ENCODE data around the gene GRAP2.
"Not testable (repeated sequence)": the region's sequence is repeated elsewhere in the genome, so short reads cannot be mapped to it uniquely, and the experiment has no call there.

The GRAP2 gene

GRCh38 chr22:39992088-39992826 is 91.4 kb downstream of the GRAP2 start:
- no peak for TF ChIP-seq CTCF (IDR thresholded peaks at IDR 0.05; ENCODE audit: low read depth, low read length, poor library complexity, severe bottlenecking)
- TF ChIP-seq EZH2phosphoT487 (IDR thresholded peaks at IDR 0.05; ENCODE audit: borderline replicate concordance, low read length), result no peak
- no peaks in the 10 kb centered on the region for H4K20me1 ChIP-seq (ENCODE audit: control insufficient read depth, insufficient read depth, low read depth, low read length)
- no peak overlapping the region for H3K27ac ChIP-seq (ENCODE audit: low read depth, low read length)
- no peaks in the 10 kb centered on the region for H3F3A ChIP-seq (ENCODE audit: control insufficient read depth, insufficient read depth)
- no peak overlapping the region for H3K4me2 ChIP-seq (ENCODE audit: low read length)
- H3K4me3 ChIP-seq (ENCODE audit: low read length), result no peak overlapping the region
- H3K27me3 ChIP-seq (ENCODE audit: control insufficient read depth, low read length), result peaks cover 16% of the 10 kb centered on the region
- no peaks in the 10 kb centered on the region for H3K4me1 ChIP-seq (ENCODE audit: control insufficient read depth, low read length)
- no peaks in the 10 kb centered on the region for H3K9me2 ChIP-seq (replicated peaks; ENCODE audit: control insufficient read depth, low read length)
- H3K36me3 ChIP-seq (ENCODE audit: control insufficient read depth, low read length), result no peaks in the 10 kb centered on the region
- no peaks in the 10 kb centered on the region for H3K79me2 ChIP-seq (ENCODE audit: control insufficient read depth, low read length)
- no peaks in the 10 kb centered on the region for H3K9me3 ChIP-seq (ENCODE audit: control insufficient read depth, insufficient read depth, low read length)

GRCh38 chr22:39992894-39993293 is 92.0 kb downstream of the GRAP2 start:
- peaks cover 16% of the 10 kb centered on the region for H3K27me3 ChIP-seq (ENCODE audit: control insufficient read depth, low read length)
- not testable (repeated sequence) for H3K79me2 ChIP-seq (ENCODE audit: control insufficient read depth, low read length); H3F3A ChIP-seq (ENCODE audit: control insufficient read depth, insufficient read depth); H3K4me2 ChIP-seq (ENCODE audit: low read length); H3K36me3 ChIP-seq (ENCODE audit: control insufficient read depth, low read length); H3K4me3 ChIP-seq (ENCODE audit: low read length); H3K27ac ChIP-seq (ENCODE audit: low read depth, low read length); H3K9me3 ChIP-seq (ENCODE audit: control insufficient read depth, insufficient read depth, low read length); H4K20me1 ChIP-seq (ENCODE audit: control insufficient read depth, insufficient read depth, low read depth, low read length); H3K4me1 ChIP-seq (ENCODE audit: control insufficient read depth, low read length); H3K9me2 ChIP-seq (replicated peaks; ENCODE audit: control insufficient read depth, low read length)

- H3K9me3 ChIP-seq (ENCODE audit: control insufficient read depth, insufficient read depth, low read length), result no peaks in the 10 kb centered on the region
- H3K4me2 ChIP-seq (ENCODE audit: low read length), result no peak overlapping the region
- no peaks in the 10 kb centered on the region for H3K36me3 ChIP-seq (ENCODE audit: control insufficient read depth, low read length)
- H3K27me3 ChIP-seq (ENCODE audit: control insufficient read depth, low read length), result peaks cover 10% of the 10 kb centered on the region
- no peak overlapping the region for H3K27ac ChIP-seq (ENCODE audit: low read depth, low read length)
- TF ChIP-seq CTCF (IDR thresholded peaks at IDR 0.05; ENCODE audit: low read depth, low read length, poor library complexity, severe bottlenecking), result no peak
- no peak for TF ChIP-seq EZH2phosphoT487 (IDR thresholded peaks at IDR 0.05; ENCODE audit: borderline replicate concordance, low read length)
- H4K20me1 ChIP-seq (ENCODE audit: control insufficient read depth, insufficient read depth, low read depth, low read length), result no peaks in the 10 kb centered on the region
- no peak overlapping the region for H3K4me3 ChIP-seq (ENCODE audit: low read length)
- H3K4me1 ChIP-seq (ENCODE audit: control insufficient read depth, low read length), result no peaks in the 10 kb centered on the region
- H3K9me2 ChIP-seq (replicated peaks; ENCODE audit: control insufficient read depth, low read length), result no peaks in the 10 kb centered on the region
- H3F3A ChIP-seq (ENCODE audit: control insufficient read depth, insufficient read depth), result no peaks in the 10 kb centered on the region
- no peaks in the 10 kb centered on the region for H3K79me2 ChIP-seq (ENCODE audit: control insufficient read depth, low read length)
Measured at GRCh38 chr22:39994041-39994565, 93.2 kb downstream of the GRAP2 start.

GRCh38 chr22:39994566-39995392 is 93.9 kb downstream of the GRAP2 start, which contains the start of gene FAM83F:
TSS of gene FAM83F (plus strand) at chr22:39994954. CDS start at chr22:39995043, 89 bp downstream.
- no peak within 1 kb of the TSS for H3K27ac ChIP-seq (ENCODE audit: low read depth, low read length)
- no peaks in the 10 kb centered on the region for H4K20me1 ChIP-seq (ENCODE audit: control insufficient read depth, insufficient read depth, low read depth, low read length)
- no peak within 1 kb of the TSS for H3K4me3 ChIP-seq (ENCODE audit: low read length)
- H3K27me3 ChIP-seq (ENCODE audit: control insufficient read depth, low read length), result peaks cover 3% of the 10 kb centered on the region
- H3F3A ChIP-seq (ENCODE audit: control insufficient read depth, insufficient read depth), result no peaks in the 10 kb centered on the region
- no peaks in the 10 kb centered on the region for H3K4me1 ChIP-seq (ENCODE audit: control insufficient read depth, low read length)
- no peaks in the 10 kb centered on the region for H3K79me2 ChIP-seq (ENCODE audit: control insufficient read depth, low read length)
- TF ChIP-seq EZH2phosphoT487 (IDR thresholded peaks at IDR 0.05; ENCODE audit: borderline replicate concordance, low read length), result no peak
- TF ChIP-seq CTCF (IDR thresholded peaks at IDR 0.05; ENCODE audit: low read depth, low read length, poor library complexity, severe bottlenecking), result no peak
- H3K36me3 ChIP-seq (ENCODE audit: control insufficient read depth, low read length), result no peaks in the 10 kb centered on the region
- no peaks in the 10 kb centered on the region for H3K9me2 ChIP-seq (replicated peaks; ENCODE audit: control insufficient read depth, low read length)
- no peak within 1 kb of the TSS for H3K4me2 ChIP-seq (ENCODE audit: low read length)
- H3K9me3 ChIP-seq (ENCODE audit: control insufficient read depth, insufficient read depth, low read length), result no peaks in the 10 kb centered on the region
